GM12892 (cell line): ENCODE measurements around the gene HOXD8.

Experiments used
- POLR2A ChIP-seq: IDR thresholded peaks from 2 replicates; pipeline ENCODE4 v1.6.1; 2011; ENCODE audit warnings: low read depth, low read length, control low read depth
- POLR2AphosphoS5 ChIP-seq: IDR thresholded peaks from 2 replicates; pipeline ENCODE4 v1.6.1; 2011; ENCODE audit warnings: low read depth, low read length, control low read depth
- TAF1 ChIP-seq: IDR thresholded peaks from 2 replicates; pipeline ENCODE4 v1.6.1; 2011; ENCODE audit warnings: low read depth, mild to moderate bottlenecking, control low read depth, low read length, borderline replicate concordance

DNA sequence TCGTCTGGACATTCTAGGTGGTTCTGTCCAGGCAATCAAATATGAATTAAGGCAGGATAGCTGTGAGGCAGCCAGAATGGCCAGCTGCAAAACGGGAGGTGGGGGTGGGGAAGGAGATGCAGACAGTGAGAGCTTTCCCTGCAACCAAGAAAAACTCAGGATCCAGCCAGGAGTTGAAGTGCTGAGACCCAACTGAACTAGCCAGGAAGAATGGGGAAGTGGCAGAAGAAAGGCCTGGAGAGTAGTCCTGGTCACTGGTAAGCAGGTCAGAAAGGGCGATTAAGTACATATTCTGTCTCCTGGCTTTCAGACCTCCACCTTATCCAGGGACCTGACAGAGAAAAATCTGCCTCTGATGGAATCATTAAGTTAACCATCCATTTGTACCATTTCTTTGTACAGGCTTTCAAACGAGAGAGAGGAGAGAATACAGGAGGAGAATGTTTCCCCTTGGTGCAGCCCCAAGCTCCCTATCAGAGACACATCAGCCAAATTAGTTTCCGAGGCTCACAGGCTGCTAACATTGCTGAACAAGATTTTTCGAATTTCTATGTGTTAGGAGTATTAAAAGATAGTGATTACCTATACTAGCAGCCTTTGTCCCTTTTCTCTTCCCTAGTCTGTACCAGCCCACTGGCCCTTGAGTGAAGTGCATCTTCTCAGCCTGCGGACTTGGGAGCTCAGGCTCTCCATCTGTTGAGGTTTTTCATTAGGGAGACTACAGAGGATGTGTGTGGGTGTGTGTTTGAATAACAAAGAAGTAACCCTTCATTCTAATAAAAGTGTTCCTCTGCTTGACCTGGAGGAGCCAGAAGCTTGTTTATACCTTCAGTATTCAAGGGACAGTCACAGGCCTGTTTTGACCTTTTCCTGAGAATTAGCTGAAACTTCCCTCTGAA is 46.5 kb downstream of the HOXD8 start:
- no peak for TF ChIP-seq POLR2A
- TF ChIP-seq TAF1: no peak
- TF ChIP-seq POLR2AphosphoS5: no peak
